MM.1S (cell line): ENCODE results near the gene ACTR1B.

ENCODE experiments used
- EZH2 ChIP-seq: fragments of 300-600 bp; sonication (generic); optimal IDR thresholded peaks from 2 replicates; pipeline ENCODE3; 2017; ENCODE audit warnings: low read depth, mild to moderate bottlenecking, antibody characterized with exemption, low read length, mixed read lengths
- EZH2phosphoT487 ChIP-seq: fragments of 300-600 bp; sonication (generic); IDR thresholded peaks from 2 replicates; pipeline ENCODE4 v1.6.1; 2018; ENCODE audit warnings: antibody characterized with exemption, low read length
- TF ChIP-seq, protein P1 (sequence below): fragments of 300-600 bp; sonication (generic); IDR thresholded peaks from 2 replicates; pipeline ENCODE4 v1.5.1; 2016; ENCODE audit warnings: antibody characterized with exemption, low read length, mixed read lengths

GRCh38 chr2:97693476-97693875 lies 29.6 kb upstream of the ACTR1B start:
- TF ChIP-seq, protein P1, sequence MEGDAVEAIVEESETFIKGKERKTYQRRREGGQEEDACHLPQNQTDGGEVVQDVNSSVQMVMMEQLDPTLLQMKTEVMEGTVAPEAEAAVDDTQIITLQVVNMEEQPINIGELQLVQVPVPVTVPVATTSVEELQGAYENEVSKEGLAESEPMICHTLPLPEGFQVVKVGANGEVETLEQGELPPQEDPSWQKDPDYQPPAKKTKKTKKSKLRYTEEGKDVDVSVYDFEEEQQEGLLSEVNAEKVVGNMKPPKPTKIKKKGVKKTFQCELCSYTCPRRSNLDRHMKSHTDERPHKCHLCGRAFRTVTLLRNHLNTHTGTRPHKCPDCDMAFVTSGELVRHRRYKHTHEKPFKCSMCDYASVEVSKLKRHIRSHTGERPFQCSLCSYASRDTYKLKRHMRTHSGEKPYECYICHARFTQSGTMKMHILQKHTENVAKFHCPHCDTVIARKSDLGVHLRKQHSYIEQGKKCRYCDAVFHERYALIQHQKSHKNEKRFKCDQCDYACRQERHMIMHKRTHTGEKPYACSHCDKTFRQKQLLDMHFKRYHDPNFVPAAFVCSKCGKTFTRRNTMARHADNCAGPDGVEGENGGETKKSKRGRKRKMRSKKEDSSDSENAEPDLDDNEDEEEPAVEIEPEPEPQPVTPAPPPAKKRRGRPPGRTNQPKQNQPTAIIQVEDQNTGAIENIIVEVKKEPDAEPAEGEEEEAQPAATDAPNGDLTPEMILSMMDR, result no peak
- TF ChIP-seq EZH2phosphoT487 (no peak), EZH2 (no peak)
